ENCODE results near the gene LGR6. TPM values are rescaled to one million over a fixed set of nuclear protein-coding genes. Genes with fewer than 3 reads are reported as not detected.

The LGR6 gene
- total and polyA plus RNA-seq, 2 experiments from 2014 or later: 0.80 to 1.5 TPM

DNA sequence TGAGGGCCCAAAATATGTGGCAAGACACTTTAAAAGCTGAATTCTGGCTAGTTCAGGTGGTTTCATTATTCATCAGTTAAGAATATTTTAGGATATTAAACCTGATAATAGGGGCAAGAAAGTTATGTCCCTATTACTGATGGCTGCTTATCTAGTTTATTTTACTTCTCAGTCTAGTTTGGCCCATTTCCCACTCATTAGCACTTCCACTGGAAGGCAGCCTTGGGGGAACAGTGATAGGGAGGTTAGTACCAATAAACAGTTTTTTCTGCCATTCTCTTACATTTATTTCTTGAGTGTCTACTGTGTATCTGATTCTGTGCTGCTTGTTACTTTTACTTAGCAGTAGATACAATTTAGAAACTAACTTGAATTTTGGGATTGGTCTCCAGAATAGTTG, 163.9 kb downstream of the LGR6 start:
- no peaks in the 10 kb centered on the region for H3K36me3 ChIP-seq (replicated peaks; ENCODE audit: insufficient read depth, low read depth)
- no peaks in the 10 kb centered on the region for H3K4me1 ChIP-seq (ENCODE audit: insufficient read depth)
- no peak overlapping the region for H2AFZ ChIP-seq
- no peaks in the 10 kb centered on the region for H3K9me3 ChIP-seq (ENCODE audit: low read depth)
- no peaks in the 10 kb centered on the region for H4K20me1 ChIP-seq (ENCODE audit: insufficient read depth, poor library complexity, severe bottlenecking)
- no peak overlapping the region for H3K27ac ChIP-seq
- no peak overlapping the region for H3K4me3 ChIP-seq
- H3K27me3 ChIP-seq: no peaks in the 10 kb centered on the region
- no peak overlapping the region for H3K4me2 ChIP-seq
- no peak for TF ChIP-seq EZH2 (IDR thresholded peaks at IDR 0.05; ENCODE audit: borderline replicate concordance)
- TF ChIP-seq, protein P1, sequence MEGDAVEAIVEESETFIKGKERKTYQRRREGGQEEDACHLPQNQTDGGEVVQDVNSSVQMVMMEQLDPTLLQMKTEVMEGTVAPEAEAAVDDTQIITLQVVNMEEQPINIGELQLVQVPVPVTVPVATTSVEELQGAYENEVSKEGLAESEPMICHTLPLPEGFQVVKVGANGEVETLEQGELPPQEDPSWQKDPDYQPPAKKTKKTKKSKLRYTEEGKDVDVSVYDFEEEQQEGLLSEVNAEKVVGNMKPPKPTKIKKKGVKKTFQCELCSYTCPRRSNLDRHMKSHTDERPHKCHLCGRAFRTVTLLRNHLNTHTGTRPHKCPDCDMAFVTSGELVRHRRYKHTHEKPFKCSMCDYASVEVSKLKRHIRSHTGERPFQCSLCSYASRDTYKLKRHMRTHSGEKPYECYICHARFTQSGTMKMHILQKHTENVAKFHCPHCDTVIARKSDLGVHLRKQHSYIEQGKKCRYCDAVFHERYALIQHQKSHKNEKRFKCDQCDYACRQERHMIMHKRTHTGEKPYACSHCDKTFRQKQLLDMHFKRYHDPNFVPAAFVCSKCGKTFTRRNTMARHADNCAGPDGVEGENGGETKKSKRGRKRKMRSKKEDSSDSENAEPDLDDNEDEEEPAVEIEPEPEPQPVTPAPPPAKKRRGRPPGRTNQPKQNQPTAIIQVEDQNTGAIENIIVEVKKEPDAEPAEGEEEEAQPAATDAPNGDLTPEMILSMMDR (IDR thresholded peaks at IDR 0.05; ENCODE audit: poor library complexity): no peak
- no peak for TF ChIP-seq EZH2phosphoT487 (IDR thresholded peaks at IDR 0.05; ENCODE audit: low read depth, severe bottlenecking, unreplicated experiment)
- no peak for DNase-seq (ENCODE audit: low spot score)
- no peaks in the 10 kb centered on the region for H3K9me2 ChIP-seq (replicated peaks; ENCODE audit: insufficient read depth)
- H3K79me2 ChIP-seq: peaks cover 77% of the 10 kb centered on the region

DNA sequence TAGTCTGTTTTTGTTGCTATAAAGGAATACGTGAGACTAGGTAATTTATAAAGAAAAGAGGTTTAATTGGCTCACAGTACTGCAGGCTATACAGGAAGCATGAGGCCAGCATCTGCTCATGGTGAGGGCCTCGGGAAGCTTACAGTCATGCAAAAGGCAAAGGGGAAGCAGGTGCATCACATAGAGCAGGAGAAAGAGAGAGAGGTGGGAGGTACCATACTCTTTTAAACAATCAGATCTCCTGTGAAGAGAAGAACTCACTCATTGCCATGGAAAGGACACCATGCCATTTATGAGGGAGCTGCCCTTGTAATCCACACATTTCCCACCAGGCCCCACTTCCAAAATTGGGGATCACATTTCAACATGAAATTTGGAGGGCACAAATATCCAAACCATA, 167.6 kb downstream of the LGR6 start:
- Histone ChIP-seq H2AFZ (no peak overlapping the region), H3K4me2 (no peak overlapping the region), H3K4me3 (no peak overlapping the region), H3K4me1 (ENCODE audit: insufficient read depth) (no peaks in the 10 kb centered on the region), H3K9me2 (replicated peaks; ENCODE audit: insufficient read depth) (no peaks in the 10 kb centered on the region), H3K9me3 (ENCODE audit: low read depth) (no peaks in the 10 kb centered on the region), H3K79me2 (peaks cover 81% of the 10 kb centered on the region), H4K20me1 (ENCODE audit: insufficient read depth, poor library complexity, severe bottlenecking) (no peaks in the 10 kb centered on the region), H3K27me3 (no peaks in the 10 kb centered on the region), H3K27ac (no peak overlapping the region), H3K36me3 (replicated peaks; ENCODE audit: insufficient read depth, low read depth) (no peaks in the 10 kb centered on the region)
- TF ChIP-seq EZH2phosphoT487 (IDR thresholded peaks at IDR 0.05; ENCODE audit: low read depth, severe bottlenecking, unreplicated experiment) (no peak), EZH2 (IDR thresholded peaks at IDR 0.05; ENCODE audit: borderline replicate concordance) (no peak)
- TF ChIP-seq, protein P1 (IDR thresholded peaks at IDR 0.05; ENCODE audit: poor library complexity): no peak
- DNase-seq (ENCODE audit: low spot score): no peak
- WGBS (ENCODE audit: low lambda C conversion rate, missing lambda C conversion rate): 96% methylated on average over 2 of the region's 2 CpGs

DNA sequence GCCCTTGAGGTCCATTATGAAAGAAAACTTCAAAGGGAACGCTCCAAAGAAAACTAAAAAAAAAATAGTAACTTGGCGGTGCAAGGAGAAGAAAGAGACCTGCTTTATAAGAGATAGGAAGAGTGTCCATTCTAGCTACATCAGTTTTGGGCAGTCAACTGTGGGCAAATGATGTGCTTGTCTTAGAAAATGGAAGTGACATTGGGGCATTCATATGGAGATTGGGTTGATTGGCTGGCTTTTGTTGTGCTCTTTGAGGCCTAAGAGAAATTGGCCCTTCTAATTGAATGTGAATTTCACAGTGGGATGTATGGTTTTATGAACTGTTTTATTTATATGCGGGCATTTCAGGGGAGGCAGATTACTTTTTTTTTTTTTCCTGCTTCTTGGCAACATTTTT, 168.1 kb downstream of the LGR6 start:
- Histone ChIP-seq H3K27ac (no peak overlapping the region), H4K20me1 (ENCODE audit: insufficient read depth, poor library complexity, severe bottlenecking) (peaks cover 2% of the 10 kb centered on the region), H2AFZ (no peak overlapping the region), H3K9me2 (replicated peaks; ENCODE audit: insufficient read depth) (no peaks in the 10 kb centered on the region), H3K79me2 (peaks cover 81% of the 10 kb centered on the region), H3K4me3 (no peak overlapping the region), H3K4me2 (no peak overlapping the region), H3K36me3 (replicated peaks; ENCODE audit: insufficient read depth, low read depth) (no peaks in the 10 kb centered on the region), H3K27me3 (no peaks in the 10 kb centered on the region), H3K9me3 (ENCODE audit: low read depth) (no peaks in the 10 kb centered on the region), H3K4me1 (ENCODE audit: insufficient read depth) (no peaks in the 10 kb centered on the region)
- TF ChIP-seq EZH2 (IDR thresholded peaks at IDR 0.05; ENCODE audit: borderline replicate concordance): no peak
- TF ChIP-seq, protein P1 (IDR thresholded peaks at IDR 0.05; ENCODE audit: poor library complexity): no peak
- no peak for DNase-seq (ENCODE audit: low spot score)
- 91% methylated on average over 3 of the region's 3 CpGs for WGBS (ENCODE audit: low lambda C conversion rate, missing lambda C conversion rate)

DNA sequence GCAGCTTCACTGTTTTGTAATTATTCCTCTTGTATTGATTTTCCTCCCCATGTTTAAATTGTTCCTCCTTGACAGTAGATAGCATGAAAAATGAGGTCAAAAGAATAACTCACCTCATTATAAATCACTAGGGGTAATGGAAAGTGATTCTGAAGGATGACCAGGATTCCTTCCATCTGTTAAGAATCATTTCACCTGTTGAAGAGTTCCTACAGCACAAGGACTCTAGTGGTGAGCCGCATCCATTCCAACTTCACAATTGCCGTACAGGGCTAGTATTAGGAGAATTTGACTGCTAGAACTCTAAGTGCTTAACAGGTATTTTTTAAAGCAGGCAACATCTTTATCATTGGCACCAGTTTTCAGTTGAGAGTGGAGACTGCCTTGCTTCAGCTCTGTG, 168.6 kb downstream of the LGR6 start:
- Histone ChIP-seq H3K27me3 (no peaks in the 10 kb centered on the region), H3K27ac (no peak overlapping the region), H3K79me2 (peaks cover 79% of the 10 kb centered on the region), H3K9me3 (ENCODE audit: low read depth) (no peaks in the 10 kb centered on the region), H3K9me2 (replicated peaks; ENCODE audit: insufficient read depth) (no peaks in the 10 kb centered on the region), H3K36me3 (replicated peaks; ENCODE audit: insufficient read depth, low read depth) (no peaks in the 10 kb centered on the region), H2AFZ (no peak overlapping the region), H4K20me1 (ENCODE audit: insufficient read depth, poor library complexity, severe bottlenecking) (peaks cover 3% of the 10 kb centered on the region), H3K4me1 (ENCODE audit: insufficient read depth) (no peaks in the 10 kb centered on the region), H3K4me2 (no peak overlapping the region), H3K4me3 (no peak overlapping the region)
- no peak for TF ChIP-seq EZH2phosphoT487 (IDR thresholded peaks at IDR 0.05; ENCODE audit: low read depth, severe bottlenecking, unreplicated experiment)
- WGBS (ENCODE audit: low lambda C conversion rate, missing lambda C conversion rate): 91% methylated on average over 2 of the region's 2 CpGs
- no peak for DNase-seq (ENCODE audit: low spot score)

All from hepatocyte (in vitro differentiated cells).